ENCODE data around the gene ZNF827.

Gene ZNF827

DNA sequence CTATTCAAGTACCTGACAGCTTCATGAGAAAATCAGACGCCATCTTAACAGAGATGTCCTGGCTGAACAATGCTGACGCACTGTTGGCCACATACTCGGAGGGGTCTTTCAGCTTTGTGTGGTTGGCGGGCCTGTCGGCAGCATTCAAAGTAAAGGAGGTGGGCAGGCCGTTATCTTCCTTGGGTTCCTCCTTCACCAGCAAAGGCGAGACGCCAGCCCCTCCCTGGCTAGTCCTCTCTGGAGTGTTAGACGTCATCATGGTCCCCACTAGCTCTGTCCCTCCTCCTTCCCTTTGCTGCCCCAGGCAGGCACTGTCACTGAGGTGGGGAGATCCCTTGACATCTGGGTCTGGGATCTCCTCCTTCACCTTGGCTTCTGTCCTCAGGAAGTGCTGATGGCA, 53.0 kb downstream of the ZNF827 start:
- DNase-seq: no peak

DNA sequence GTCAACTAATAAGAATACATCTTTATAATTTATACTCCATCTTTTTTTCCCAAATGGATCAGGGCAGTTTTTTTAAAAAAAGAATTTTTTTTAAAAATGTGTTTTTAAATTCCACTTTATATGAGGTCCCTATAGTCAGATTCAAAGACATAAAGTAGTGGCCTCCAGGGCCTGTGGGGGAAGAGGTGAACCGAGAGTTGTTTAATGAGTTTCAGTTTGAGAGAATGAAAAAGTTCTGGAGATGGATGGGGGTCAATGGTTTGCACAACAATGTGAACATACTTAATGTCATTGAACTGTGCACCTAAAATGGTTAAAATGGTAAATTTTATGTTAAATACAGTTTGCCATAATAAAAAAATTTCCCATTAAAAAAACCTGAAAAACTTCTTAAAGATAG, 53.8 kb downstream of the ZNF827 start:
- DNase-seq: no peak

DNA sequence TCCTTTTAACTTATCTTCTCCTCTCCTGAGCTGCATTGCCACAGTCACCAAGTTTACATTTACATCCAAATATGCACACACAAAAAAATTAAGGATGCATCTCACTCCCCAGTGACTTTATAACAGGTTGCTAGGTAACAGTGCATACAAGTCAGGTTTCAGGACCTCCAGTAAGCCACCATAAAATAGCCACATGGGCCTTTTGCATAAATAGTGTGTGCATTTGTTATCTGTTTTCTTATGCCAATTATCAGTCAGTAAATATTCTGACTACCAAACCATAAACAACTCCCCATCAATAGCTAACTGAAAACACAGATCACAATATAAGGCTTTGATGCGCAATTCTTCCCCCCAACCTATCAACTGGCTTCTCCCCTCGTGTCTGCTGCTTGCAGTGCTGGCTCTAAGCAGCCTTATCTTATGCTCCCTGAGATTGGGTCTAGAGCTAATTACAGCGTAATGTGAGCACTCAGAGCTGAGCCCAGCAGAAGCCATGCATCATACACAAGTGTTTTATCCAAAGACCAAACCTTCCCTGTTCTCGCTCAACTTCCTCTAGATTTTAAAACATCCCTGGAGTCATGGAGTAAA, 55.4 kb downstream of the ZNF827 start:
- no peak for DNase-seq

DNA sequence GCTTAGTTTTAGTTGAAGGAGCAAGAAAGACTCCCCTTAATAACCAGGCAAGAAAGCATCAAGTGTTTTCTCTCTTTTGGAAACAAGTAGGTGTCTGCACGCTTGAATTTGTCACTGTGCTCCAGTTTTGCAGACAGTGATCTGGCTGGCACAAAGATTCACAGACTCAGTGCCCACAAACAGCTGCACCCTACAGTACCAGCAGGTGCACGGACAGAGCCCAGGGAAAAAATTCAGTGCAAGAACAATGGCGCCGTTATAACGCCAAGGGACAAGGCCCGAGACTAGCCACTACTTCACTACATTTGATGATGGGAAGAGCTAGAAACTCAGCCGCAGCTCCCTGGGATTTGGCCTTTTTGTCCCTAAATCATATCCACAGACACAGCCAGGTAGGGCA, 56.0 kb downstream of the ZNF827 start:
- no peak for DNase-seq

DNA sequence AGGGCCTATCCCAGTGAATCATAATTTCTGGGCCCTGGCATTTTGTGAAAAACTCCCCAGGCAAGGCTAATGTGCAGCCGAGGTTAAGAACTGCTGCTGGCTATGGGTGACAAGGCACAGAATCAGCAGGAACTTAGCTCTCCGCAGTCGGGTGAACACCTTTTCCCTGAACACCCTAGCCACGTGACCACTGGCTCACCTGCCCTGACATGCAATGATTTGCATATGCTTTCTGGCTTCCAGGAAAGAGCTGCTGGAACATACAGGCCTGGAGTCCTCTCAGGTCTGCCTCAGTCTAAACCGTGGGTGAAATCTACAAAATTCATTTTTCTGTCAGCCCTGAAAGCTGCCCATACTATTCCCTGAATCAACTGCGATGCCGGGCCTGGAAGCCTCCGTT, 56.6 kb downstream of the ZNF827 start:
- no peak for DNase-seq

DNA sequence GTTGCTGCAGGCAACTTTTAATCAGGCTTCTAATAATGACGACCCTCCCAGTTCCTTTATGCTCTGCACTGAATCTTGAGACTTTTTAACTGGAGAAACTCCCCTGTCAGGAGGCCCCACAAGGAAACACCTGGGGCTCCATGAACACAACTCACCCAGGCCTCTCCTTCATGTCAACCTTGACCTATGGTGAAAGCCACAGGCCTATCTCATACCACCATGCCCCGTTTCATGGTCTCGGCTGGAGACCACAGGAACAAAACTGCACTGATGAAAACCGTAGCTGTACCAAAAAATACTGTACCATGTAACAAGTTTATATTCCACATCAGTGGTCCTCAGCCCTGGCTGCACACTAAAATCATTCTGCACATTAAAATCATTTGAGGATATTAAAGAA, 57.0 kb downstream of the ZNF827 start:
- DNase-seq: no peak

DNA sequence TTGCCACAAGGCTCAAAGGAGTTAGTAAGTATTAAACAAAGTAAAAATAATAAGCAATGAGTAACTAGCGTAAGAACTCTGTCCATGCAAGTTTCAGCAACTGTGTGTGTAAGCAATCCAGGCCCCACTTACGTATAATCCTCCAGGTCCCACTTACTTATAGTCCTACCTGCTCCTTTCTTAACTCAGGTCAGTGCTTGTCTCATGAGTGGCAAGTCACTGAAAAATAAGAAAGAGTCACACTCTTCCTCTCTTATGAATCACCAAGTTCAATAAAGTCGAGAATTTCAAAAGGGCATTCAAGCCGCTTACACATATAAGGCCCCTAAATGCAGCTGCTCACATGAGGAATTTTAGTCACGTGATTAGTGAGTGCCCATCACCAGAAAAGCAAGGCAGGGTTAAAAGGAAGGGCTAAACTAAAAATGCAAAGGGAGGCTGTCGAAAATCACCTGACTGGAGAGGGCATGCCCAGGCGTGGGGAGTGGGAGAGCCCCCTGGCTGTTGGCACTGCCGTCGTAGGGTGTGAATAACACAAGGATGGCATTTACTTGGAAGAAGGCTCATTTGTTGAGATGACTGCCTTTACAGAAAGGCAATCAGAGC, 58.2 kb downstream of the ZNF827 start:
- no peak for DNase-seq

DNA sequence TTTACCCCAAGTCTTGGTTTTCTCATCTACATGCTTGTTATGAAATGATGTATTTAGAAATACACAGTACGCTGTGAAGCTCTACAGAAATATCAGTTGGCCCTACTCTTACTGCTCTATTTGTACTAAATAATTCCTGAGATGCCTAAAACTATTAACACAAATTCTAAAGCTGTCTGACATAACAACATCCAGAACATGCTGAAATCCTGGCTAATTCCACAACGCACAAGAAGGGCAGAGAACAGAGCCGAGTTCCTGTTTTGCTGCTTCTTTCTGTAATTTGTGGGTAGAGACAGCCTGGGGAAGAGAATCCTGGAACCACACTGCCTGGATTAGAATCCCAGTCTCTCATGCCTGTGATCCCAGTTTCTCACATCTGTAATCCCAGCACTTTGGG, 59.0 kb downstream of the ZNF827 start:
- DNase-seq: no peak

DNA sequence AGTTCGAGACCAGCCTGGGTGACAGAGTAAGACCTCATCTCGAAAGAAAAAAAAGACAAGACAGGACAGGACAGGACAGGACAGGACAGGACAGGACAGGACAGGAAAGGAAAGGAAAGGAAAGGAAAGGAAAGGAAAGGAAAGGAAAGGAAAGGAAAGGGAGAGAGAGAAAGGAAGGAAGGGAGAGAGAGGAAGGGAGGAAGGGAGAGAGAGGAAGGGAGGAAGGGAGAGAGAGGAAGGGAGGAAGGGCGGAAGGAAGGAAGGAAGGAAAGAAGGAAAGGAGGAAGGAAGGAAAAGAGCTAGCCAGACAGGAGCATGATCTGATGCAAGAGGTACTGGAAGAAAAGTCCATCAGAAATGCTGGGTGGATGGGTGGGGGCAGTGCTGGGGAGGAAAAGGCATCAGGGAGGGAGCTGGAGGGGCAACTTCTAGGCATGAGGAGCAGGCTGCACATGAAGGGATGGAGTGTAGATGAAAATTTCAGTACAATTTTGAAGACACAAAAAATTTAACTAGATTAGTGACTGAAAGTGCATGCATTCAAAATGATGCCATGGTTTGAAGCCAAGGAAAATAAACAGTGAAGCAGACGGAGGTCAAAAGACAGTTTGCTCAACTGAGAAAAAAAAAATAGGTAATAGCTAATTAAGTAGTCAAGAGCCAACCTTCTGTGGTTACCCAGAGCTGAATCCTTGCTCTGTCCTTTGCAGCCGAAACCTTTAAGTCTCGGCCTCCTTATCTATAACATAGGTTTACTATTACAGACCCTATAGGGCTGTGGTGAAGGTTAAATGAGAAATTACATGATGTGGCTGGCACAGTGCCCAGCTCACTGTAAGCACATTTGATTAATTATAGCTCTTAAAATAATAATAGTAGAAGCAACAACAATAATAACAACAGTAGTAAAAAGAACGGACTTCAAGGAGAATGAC, 59.9 kb downstream of the ZNF827 start:
- no peak for DNase-seq

DNA sequence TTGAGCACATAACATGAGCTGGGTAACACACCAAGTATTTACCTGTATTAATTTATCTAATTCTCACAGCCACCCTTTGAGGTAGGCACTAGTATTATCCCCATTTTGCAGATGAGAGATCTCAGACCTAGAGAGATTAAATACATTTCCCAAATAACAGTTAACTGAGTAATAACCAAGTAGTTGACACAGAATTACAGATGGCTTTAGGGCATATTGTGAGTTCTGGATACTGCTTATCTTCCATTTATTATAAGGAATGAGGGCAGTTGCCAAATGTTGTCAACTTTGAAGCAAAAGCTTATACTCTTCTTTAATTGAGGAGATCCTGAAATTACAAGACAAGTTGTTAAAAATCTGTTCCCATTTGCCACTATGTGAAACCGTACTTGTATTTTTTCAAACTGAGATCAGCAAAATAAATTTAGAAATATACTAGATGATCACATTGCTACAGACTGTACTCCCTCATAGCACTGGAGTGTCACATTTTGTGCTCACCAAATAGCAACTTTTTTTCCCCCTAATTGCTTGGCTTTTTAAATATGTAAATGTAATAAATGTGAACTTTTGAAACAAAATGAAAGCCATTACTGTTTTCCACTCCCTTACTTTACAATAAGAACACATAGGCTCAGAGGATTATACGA, 62.0 kb downstream of the ZNF827 start:
- no peak for DNase-seq

DNA sequence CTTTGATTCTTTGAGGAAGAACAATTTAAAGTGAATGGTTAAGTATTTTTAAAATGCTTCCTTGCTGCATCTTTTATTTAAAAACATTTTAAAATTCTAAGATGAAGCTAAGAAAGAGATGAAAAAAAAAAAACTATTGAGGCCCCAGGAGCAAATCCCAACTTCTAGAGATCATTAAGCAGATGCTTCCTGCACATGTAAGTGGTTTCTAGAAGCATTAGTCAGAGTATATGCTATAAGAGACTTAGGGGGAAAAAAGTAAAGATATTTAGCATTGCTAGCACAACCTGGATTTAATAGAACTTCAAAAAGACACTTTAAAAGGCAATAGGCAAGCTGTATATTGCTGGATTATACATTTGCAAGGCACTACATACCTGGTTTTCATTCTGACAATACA, 64.7 kb downstream of the ZNF827 start:
- no peak for DNase-seq

DNA sequence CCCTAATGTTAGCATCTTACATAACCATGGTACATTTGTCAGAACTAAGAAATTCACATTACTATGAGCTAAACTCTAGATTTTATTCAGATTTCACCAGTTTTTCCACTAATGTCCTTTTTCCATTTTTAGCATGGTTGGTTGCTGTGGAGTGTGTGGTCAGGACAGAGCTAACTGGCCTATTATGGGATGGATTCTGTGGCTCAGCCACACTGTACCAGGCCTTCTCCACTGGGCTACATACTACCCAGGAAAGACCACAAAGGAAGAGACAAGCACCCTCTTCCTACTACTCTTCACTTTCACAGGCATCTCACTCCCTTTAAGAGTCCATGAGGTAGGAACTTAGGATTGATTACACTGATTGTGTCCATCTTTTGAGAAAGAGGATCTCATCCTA, 67.4 kb downstream of the ZNF827 start:
- DNase-seq: no peak

DNA sequence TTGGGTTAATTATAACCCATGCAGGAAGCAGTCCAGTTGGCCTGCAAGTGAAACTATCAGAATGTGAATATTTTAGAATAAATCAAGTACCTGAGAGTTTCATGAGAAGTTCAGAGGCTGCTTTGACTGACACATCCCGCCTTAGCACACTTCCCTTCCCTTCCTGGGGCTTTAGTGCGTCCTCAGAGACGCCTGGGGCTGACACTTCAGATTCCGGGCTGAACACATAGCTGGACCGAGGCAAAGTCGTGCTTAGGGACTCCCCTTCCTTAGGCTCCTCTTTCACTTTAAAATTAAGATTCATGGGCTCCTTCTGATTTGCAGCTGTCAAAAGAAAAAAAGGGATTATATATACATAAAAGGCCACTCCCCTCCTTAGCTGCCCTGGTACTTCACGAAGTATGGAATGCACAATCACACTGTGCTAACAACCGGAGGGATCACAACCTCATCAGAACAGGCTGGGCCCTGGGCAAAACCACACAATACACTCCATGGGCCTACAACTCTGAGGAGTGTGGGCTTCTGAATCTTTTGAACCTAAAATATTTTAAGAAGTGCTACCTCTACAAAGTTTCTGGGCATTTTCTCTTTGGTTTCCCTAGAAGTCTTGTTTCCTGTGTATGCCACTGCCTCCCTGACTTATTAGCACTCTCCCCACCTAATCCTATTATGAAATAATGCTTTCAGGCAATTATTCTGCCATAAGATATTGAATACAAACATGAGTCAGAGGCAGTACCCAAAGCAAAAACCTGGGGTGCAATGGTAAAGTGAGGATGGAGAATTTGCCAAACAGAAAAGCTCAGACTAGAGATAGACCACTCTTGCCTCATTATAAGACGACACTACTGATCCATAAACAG, 68.2 kb downstream of the ZNF827 start:
- no peak for DNase-seq

DNA sequence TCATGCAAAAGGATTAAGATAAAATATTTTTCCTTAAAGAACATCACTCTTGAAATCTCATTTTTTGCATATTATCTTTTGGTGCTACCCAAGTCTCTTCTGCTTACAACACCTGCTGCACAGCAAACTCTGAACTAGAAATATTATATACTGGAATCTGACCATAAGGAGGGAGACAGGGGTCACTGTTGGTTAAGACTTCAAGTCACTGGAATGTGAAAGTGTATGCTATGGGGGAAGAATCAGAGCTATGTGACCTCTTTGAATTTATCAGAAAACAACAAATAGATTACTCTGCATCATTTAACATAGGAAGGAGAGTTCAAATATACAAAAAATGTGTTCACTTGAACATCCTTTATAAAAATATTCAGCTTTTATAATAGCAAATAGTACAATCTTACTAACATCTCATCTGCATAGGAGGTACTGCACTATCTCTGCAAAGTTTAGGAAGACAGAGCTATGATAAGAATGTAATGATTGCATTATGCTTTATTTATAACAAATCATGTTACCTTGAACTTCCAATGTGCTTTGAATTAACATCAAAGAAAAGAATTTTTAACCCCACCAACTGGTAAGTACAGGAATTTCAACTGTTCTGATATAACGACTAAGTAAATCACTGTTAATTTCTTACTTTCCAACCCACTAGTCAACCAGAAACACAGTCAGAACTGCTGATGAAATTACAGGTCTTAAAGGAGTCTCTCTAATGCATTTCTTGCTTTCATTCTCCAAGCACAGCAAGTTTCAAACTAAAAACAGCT, 69.8 kb downstream of the ZNF827 start:
- DNase-seq: no peak

DNA sequence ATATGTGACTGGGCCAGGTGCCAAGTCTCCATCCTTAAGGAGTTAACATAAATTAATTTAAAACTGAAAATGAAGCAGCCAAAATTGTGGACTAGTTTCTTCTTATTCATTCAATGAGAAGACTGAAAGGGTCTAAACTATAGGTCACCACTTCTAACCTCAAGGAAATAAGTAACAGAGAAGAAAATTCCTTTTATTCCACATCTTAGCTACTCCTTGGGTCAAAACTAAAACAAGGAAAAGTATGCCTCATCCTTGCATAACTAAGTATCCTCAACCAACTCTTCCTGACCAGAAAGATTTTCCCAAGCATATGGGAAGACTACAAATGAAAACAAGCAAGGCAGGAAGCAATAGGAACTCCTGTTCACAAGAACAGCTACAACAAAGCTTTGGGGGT, 71.2 kb downstream of the ZNF827 start:
- no peak for DNase-seq

DNA sequence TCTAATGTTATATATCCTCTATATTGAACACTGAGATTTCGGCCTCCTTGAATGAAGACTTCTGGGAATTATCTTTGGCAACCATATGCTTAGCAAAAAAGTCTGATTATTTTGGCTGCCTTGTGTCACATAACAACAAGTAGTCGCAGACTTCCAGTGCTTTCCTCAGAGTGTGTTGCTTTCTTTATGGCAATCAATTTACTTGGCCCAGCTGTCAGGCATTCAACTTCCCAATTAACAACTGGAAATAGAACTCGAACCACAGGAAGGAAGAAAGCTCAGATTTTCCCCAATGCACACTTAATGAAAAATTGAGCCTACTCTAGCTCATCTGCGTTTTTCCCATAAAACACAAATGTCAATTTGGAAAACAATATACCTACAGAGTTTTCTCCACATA, 71.6 kb downstream of the ZNF827 start:
- DNase-seq: no peak

DNA sequence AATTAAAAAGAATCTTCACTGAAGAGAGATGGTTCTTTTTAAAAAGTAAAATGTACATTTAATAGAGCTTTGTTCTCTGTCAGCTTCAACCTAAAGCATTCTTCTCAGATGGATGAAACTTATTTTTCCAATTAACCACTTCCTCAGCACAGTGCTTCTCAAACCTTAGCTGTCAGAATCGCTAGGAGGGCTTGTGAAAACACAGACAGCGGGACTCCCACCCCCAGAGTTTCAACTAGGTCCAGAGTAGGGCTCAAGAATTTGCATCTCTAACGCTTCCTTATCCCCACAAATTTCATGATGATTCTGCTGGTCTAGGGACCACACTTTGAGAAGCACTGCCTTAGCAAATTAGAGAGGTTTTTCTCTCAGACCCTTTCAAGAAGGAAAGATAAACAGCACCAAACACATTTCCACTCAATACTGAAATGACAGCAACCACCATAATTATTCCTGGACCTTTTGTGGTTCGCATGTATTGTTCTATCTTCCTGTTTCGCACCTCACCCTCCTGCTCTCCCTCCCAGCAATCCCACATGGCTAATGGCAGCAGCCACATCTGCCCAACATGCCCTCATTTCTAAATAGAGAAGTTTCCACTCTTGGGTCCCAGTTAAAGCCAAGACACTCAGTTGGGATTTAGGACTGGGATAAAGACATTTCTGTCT, 73.2 kb downstream of the ZNF827 start:
- DNase-seq: no peak

DNA sequence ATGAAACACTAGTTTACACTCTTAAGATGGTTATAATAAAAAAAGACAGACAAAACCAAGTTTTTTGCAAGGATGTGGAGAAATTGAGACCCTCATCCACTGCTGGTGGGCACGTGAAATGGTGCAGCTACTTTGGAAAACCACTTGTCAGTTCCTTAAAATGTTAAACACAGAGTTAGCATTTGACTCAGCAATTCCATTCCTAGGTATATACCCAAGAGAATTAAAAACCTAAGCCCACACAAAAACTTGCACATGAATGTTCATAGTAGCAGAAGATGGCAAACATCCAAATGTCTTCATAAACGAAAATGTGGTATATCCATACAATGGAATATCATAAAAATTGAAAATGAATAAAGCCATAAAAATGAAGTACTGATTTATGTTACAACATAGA, 75.4 kb downstream of the ZNF827 start:
- no peak for DNase-seq

DNA sequence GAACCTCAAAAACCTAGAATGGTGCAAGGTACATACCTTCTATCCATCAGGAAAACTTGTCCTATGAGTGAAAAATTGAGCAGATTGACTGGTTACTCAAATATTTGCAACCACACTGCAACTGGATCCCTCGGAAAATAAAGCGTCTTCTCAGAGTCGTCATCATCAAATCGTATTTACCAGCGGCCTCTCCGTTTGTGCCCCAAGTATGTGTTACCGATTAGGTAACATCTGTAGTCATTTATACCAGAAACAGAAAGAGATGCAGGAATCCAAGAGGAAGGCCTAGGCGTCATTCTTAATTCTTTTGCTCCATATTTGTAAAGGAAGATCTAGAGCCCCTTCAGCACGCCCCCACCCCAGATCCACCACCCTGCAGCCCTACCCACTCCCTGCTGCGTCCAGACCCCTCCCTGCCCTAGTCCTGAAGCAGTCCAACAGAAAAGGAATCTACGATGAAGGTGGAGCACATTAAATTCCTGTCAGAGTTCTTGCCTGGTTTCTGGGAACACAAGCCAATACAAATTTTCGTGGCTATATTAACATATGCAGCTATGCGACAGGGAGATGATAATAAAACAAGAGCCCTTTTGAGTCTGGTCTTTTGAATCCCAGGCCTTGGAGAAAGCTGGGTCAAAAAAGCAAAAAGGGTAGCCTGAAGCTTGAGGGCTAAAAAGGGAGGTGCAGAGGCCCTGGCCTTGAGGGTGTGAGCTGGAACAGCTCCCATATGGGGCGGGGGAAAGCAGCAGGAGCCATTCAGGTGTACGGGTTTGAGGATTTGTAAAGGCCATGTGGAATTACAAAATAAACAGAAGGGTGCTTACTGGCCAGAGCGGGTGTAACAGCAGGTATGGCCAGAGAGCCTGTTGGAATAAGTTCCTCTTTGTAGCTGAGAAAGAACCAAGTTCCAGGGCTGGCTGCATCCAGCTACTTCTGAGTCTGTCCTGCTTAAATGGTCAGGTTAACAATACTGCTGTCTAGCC, 77.0 kb downstream of the ZNF827 start:
- DNase-seq: no peak

DNA sequence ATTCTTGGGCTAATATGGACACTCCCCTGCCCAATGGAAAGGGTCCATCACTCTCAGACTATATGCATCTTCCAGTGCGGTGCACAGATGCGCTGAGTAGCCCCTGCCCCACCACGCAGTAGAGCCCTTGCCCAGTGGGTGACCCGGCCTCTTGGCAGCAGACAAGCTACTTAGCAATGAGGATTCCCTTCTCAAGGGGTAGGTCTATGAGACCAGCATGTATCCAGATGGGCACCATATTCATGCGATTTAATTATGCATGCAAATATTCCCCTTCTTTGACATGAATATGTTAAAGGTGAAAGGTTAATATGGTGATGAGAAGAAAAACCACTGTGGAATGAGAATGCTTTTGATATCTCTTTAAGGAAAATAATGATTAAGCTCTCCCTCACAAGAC, 77.7 kb downstream of the ZNF827 start:
- no peak for DNase-seq
